GM21447 (cell line): Measurements from ENCODE around the gene FAH.
"Not testable (repeated sequence)": the region's sequence is repeated elsewhere in the genome, so short reads cannot be mapped to it uniquely, and the experiment has no call there.

Experiments
- ATAC-seq: cut with Tn5 transposase; IDR thresholded peaks from one replicate; pipeline ENCODE4 v1.9.1; 2021; ENCODE audit not compliant: unreplicated experiment

Gene FAH

GRCh38 chr15:80152896-80153876, at the start of gene FAH:
FAH (plus strand) TSS chr15:80152999; CDS start chr15:80153055, 56 bp downstream.
- ATAC-seq: peak; percentile 58

GRCh38 chr15:80105193-80105592, 47.6 kb upstream of the FAH start:
- no peak for ATAC-seq

GRCh38 chr15:80105595-80105994, 47.2 kb upstream of the FAH start:
- no peak for ATAC-seq

- no peak for ATAC-seq
These were observed 46.7 kb upstream of the FAH start for GRCh38 chr15:80106051-80106450.

- no peak for ATAC-seq
These were observed 45.6 kb upstream of the FAH start for GRCh38 chr15:80107204-80107603.

- ATAC-seq: no peak
These were observed 45.0 kb upstream of the FAH start for GRCh38 chr15:80107774-80108173.

- ATAC-seq: no peak
These were observed 43.4 kb upstream of the FAH start for GRCh38 chr15:80109388-80109787.

GRCh38 chr15:80110920-80111319, 41.9 kb upstream of the FAH start:
- ATAC-seq: no peak

- ATAC-seq: no peak
These were observed 38.7 kb upstream of the FAH start for GRCh38 chr15:80114114-80114513.

GRCh38 chr15:80115021-80115420, 37.8 kb upstream of the FAH start:
- ATAC-seq: no peak

GRCh38 chr15:80118956-80119355, 33.8 kb upstream of the FAH start:
- no peak for ATAC-seq

- no peak for ATAC-seq
These were observed 32.2 kb upstream of the FAH start for GRCh38 chr15:80120636-80121035.

GRCh38 chr15:80121546-80121945, 31.3 kb upstream of the FAH start:
- ATAC-seq: no peak

GRCh38 chr15:80123034-80123433, 29.8 kb upstream of the FAH start:
- ATAC-seq: no peak

- ATAC-seq: not testable (repeated sequence)
These were observed 25.5 kb upstream of the FAH start for GRCh38 chr15:80127253-80127652.

GRCh38 chr15:80127911-80128310, 24.9 kb upstream of the FAH start:
- no peak for ATAC-seq

GRCh38 chr15:80132382-80132781, 20.4 kb upstream of the FAH start:
- no peak for ATAC-seq

- ATAC-seq: no peak
These were observed 15.9 kb upstream of the FAH start for GRCh38 chr15:80136854-80137253.

- ATAC-seq: no peak
These were observed 13.8 kb upstream of the FAH start for GRCh38 chr15:80138961-80139360.

- no peak for ATAC-seq
These were observed 11.9 kb upstream of the FAH start for GRCh38 chr15:80140909-80141308.

GRCh38 chr15:80141916-80142598, 10.7 kb upstream of the FAH start:
- no peak for ATAC-seq

- ATAC-seq: no peak
These were observed 10.2 kb upstream of the FAH start for GRCh38 chr15:80142646-80143045.
